AML-193 (cell line): ENCODE results near the gene CRYBG2.
"Not testable (repeated sequence)": the region's sequence is repeated elsewhere in the genome, so short reads cannot be mapped to it uniquely, and the experiment has no call there.

Experiments
- DNase-seq, 2 experiments: peaks; one replicate each; lab custom pipeline; 2025; lab: John Stamatoyannopoulos, UW

The CRYBG2 gene

DNA sequence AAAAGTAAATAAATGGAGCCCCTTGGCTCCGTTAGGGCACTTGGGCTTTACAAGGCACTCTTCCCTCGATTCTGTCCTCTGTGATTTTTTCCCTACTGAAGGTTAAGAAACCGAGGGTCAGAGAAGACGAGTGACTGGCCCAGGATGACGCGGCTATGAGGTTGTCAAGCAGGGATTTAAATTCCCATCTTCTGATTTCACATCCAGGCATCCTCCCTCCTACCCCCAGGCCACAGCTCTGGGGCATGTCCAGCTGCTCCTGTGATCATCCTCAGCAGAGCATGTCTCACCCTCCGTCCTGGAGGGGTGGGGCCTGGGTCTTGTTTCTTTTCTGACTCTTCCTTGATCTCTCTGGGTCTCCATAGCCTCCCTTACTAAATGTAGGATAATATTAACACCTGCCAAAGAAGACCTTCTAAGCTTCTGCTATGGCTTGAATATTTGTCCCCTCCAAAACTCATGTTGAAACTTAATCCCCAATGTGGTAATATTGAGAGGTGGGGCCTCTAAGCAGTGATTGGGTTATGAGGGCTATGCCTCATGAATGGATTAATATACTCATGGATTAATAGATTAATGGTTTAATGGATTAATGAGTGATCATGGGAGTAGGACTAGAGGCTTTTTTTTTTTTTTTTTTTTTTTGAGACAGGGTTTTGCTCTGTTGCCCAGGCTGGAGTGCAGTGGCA, 4.6 kb downstream of the CRYBG2 start:
- no peak for DNase-seq

DNA sequence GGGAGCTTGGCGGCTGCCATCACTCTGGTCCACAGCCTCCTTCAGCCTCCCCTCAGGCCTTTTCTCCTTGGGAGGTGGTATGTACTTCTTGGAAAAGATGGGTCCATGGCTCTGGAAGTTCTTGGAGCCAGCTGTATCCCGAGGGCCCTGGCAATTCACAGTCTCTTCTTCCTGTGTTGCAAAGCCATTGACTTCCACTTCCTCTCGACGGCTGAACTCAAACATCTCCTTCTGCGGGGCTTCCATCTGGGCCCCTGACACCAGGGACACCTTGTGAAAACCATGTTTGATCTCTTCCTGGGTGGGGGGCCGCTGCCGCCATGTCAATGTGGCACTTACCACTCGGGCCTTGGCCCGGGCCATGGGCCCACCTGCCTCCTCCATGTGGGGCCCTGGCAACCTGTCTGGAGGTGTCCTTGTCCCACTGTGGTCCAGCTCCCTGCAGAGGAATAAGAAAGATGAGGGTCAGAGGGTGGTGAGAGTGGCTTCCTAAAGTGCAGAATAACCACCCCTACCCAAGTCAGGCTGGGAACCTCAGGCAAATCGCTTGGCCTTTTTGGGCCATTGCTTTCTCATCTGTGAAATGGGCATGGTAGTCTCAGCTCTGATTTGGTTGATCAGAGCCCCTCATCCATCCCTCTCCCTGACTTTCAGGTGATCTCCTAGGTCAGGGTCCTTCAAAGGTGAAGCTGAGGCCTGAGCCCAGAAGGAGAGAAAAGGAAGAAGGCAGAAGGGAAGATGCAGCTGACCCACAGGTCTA, 7.5 kb downstream of the CRYBG2 start:
- no peak for DNase-seq

- no peak for DNase-seq
Measured at GRCh38 chr1:26345718-26346117, 8.2 kb downstream of the CRYBG2 start.

DNA sequence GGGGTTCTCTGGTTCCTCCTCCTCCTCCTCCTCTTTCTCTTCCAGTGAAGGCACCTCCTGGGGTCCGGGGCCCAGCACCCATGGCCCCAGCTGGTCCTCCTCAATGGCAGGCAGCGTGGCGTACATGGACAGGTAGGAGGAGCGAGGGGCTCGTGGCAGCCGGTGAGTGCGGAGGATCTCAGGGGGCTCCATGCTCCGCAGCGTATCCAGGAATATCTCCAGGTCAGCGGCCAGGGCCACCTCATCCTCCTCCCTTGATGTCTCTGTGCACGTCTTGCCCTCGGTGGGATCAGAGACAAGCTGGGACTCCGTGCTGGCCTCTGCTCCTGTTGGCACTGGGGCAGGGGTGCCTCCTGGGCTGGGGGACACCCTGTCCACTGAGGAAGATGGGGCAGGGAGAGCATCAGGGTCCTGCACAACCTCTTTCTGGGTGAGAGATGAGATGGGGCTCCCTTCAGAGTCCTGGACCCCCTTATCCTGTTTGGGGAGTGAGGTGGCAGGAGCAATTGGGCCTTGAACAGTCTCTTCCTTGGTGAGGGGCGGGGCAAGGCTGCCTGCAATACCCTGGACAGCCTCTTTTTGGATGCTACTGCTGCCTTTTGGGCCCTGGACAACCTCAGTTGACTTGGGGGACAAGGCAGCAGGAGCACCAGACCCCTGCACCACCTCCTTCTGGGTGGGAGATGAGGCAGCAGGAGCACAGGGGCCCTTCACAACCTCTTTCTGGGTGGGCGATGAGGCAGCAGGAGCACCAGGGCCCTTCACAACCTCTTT, 9.6 kb downstream of the CRYBG2 start:
- no peak for DNase-seq

- no peak for DNase-seq
Measured at GRCh38 chr1:26340047-26340481, 13.9 kb downstream of the CRYBG2 start.

DNA sequence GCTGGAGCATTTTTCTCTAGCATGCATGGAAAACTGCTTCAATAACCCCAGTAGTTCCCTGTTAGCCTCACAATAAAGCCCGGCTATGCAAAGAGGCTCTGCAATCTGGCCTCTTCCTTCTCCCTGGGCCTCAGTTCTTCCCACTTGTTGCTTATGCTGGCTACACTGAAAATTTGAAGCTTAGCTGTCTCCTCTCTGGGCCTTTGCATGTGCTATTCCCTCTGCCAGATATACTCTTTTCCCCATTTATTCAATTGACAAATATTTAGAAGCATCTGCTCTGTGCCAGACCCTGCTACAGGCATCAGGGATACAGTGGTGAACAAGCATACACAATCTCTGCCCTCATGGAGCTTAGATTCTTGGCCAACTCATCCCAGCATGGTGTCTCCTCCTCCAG, 15.3 kb downstream of the CRYBG2 start:
- DNase-seq, result no peak

GRCh38 chr1:26337625-26338024, 16.3 kb downstream of the CRYBG2 start:
- DNase-seq, result no peak

DNA sequence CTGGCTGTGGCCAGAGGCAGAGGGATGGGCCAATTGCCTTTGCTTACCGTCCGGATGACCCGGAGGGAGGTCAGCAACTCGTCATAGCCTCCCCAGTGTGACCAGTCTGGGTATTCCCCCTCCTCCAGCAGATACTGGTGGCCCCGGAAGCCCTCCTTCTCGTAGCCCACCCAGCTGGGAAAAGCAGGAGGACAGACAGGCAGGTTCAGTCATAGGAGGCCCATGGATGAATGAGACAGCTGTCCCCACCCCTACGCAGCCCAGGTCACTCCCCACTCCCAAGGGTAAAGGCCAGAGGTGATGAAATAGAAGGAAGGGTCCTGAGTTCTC, 16.8 kb downstream of the CRYBG2 start:
- DNase-seq, result no peak

- DNase-seq, result no peak
Measured at GRCh38 chr1:26336477-26337205, 17.3 kb downstream of the CRYBG2 start.

DNA sequence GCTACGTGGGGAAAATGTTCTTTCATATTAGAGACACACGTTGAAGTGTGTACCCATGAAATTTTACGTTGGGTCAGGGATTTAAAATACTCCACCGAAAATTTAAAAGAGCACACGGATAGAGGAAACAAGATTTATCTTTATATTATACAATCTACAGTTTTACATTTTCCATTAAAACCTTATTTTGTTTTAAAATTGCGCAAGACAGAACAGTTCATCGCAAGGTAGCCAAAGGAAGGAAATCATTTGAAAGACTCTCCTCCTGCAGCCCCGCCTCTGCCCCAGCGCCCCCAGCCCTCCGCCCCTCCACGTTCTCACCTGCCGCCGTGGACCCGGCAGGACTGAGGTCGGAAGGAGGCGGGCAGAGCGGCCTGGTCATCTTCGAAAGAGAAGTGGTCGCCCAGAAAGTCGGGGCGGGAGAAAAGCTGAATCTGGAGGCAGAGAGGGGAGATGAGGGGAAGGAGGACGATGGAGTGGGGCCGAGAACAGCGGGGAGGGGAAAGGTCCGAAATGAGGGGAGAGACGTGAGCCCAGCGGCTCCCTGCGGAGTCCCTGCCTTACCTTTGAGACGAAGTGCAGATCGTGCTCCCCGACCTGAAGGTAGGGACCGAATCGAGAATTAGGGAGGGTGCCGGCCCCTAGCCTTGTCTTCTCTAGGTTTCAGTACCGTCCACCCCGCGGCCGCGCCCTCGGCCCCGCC, 18.0 kb downstream of the CRYBG2 start:
- DNase-seq, result no peak

DNA sequence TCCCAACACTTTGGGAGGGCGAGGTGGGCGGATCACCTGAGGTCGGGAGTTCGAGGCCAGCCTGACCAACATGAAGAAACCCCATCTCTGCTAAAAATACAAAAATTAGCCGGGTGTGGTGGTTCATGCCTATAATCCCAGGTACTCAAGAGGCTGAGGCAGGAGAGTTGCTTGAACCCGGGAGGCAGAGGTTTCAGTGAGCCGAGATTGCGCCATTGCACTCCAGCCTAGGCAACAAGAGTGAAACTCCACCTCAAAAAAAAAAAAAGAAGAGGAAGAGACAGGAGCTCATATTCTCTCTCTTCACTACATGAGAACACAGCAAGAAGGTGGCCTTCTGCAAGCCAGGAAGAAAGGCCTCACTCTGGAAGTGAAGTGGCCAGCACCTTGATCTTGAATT, 20.6 kb downstream of the CRYBG2 start:
- DNase-seq, result peak; percentile 16 to 25

DNA sequence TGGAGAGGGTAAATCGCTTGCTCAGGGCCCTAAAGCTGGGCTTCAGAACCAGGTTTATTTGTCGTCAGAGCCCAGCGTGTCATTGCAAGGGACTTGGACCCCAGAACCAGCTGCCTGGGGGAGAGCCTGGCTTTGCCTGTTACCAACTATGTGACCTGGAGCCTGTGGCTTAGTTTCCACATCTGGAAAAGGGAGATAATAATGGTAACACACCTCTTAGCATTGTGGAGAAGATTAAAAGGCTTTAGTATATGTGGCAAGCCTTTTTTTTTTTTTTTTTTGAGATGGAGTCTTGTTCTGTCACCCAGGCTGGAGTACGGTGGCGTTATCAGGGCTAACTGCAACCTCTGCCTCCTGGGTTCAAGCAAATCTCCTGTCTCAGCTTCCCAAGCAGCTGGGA, 23.7 kb downstream of the CRYBG2 start:
- no peak for DNase-seq

DNA sequence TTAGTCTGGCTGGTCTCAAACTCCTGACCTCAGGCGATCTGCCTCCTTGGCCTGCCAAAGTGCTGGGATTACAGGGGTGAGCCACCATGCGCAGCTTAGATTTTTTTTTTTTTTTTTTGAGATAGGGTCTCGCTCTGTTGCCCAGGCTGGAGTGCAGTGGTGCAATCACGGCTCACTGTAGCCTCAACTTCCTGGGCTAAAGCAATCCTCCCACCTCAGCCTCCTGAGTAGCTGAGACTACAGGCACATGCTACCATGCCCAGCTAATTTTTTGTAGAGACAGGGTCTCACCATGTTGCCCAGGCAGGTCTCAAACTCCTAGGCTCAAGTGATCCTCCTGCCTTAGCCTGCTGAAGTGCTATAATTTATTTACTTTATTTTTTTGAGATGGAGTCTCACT, 24.6 kb downstream of the CRYBG2 start:
- not testable (repeated sequence) for DNase-seq

- no peak for DNase-seq
Measured at GRCh38 chr1:26328597-26328996, 25.3 kb downstream of the CRYBG2 start.

DNA sequence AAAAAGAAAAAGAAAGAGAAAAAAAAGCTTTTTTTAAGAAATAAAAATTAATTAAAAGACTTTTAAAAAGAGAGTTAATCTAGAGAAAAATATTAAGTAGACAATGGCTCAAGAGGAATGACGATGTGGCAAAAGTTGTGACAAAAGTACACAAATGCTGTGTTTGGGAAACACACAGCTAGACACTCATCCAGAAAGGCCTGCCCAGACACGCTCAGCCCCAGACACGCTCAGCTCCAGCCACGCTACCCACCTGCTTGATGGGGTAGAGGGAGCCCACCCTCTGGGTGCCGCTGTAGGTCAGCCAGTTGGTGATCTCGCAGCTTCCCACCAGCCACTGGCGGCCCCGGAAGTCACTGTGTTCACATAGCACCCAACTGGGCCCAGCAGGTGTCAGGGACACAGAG, 26.0 kb downstream of the CRYBG2 start:
- DNase-seq, result no peak

DNA sequence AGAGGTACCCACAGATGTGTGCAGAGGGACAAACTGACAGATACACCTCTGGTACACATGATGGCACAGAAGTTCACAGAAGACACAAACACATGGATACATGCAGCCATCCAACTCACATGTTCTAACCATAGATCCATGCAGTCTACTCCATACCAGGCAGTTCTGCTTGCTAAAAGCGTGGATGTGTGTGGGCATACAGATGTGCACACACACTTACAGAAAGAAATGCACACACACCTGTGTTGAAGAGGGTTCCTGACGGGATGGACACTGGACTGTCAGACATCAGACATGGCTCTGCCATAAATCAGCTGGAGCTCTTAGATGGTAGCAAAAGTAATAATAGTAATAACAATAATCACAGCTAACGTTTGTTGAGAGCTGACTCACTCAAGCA, 29.4 kb downstream of the CRYBG2 start:
- DNase-seq, result no peak

- no peak for DNase-seq
Measured at GRCh38 chr1:26323382-26323781, 30.5 kb downstream of the CRYBG2 start.

GRCh38 chr1:26322042-26322331, 31.9 kb downstream of the CRYBG2 start:
- no peak for DNase-seq

GRCh38 chr1:26321315-26322041, 32.5 kb downstream of the CRYBG2 start:
- peak; percentile 68 to 73 for DNase-seq

- DNase-seq, result no peak
Measured at GRCh38 chr1:26320896-26321295, 33.0 kb downstream of the CRYBG2 start.
